HG03097 (cell line): ENCODE data around the gene CABP2.
"Not testable (repeated sequence)": the region's sequence is repeated elsewhere in the genome, so short reads cannot be mapped to it uniquely, and the experiment has no call there.

Source experiments
- ATAC-seq: cut with Tn5 transposase; IDR thresholded peaks from one replicate; pipeline ENCODE4 v1.9.1; 2021; ENCODE audit not compliant: unreplicated experiment, low FRiP score

Gene CABP2

GRCh38 chr11:67539550-67539949 lies 16.3 kb upstream of the CABP2 start:
- ATAC-seq, result no peak

GRCh38 chr11:67538823-67539505 lies 15.7 kb upstream of the CABP2 start:
- no peak for ATAC-seq

- ATAC-seq, result no peak
Measured at GRCh38 chr11:67538306-67538705, 15.1 kb upstream of the CABP2 start.

GRCh38 chr11:67535561-67535960 lies 12.3 kb upstream of the CABP2 start:
- ATAC-seq, result no peak

- no peak for ATAC-seq
Measured at GRCh38 chr11:67534070-67534679, 10.9 kb upstream of the CABP2 start.

GRCh38 chr11:67532889-67533288 lies 9.6 kb upstream of the CABP2 start:
- ATAC-seq, result no peak

- no peak for ATAC-seq
Measured at GRCh38 chr11:67530282-67530592, 7.0 kb upstream of the CABP2 start.

- ATAC-seq, result no peak
Measured at GRCh38 chr11:67528376-67528775, 5.1 kb upstream of the CABP2 start.

GRCh38 chr11:67525275-67525976 lies 2.2 kb upstream of the CABP2 start:
- ATAC-seq, result no peak

- no peak for ATAC-seq
Measured at GRCh38 chr11:67524480-67524808, 1.2 kb upstream of the CABP2 start.

- ATAC-seq, result no peak
Measured at GRCh38 chr11:67523556-67524479, 572 bp upstream of the CABP2 start.

GRCh38 chr11:67522338-67522737 lies 908 bp downstream of the CABP2 start:
- ATAC-seq, result no peak

- no peak for ATAC-seq
Measured at GRCh38 chr11:67521924-67522323, 1.3 kb downstream of the CABP2 start.

GRCh38 chr11:67520856-67521824 lies 2.1 kb downstream of the CABP2 start:
- ATAC-seq, result no peak

GRCh38 chr11:67519726-67520125 lies 3.5 kb downstream of the CABP2 start:
- no peak for ATAC-seq

GRCh38 chr11:67517784-67518552 lies 5.3 kb downstream of the CABP2 start:
- ATAC-seq, result no peak

- no peak for ATAC-seq
Measured at GRCh38 chr11:67516806-67517205, 6.4 kb downstream of the CABP2 start.

GRCh38 chr11:67514116-67514515 lies 9.1 kb downstream of the CABP2 start:
- ATAC-seq, result no peak

GRCh38 chr11:67511558-67511957 lies 11.7 kb downstream of the CABP2 start:
- ATAC-seq, result not testable (repeated sequence)
